Measurements from ENCODE around the gene ITPR3.

The ITPR3 gene

GRCh38 chr6:33616113-33616512, 5.0 kb upstream of the ITPR3 start:
- Histone ChIP-seq H3K4me3 (ENCODE audit: low read depth, low read length) (no peak overlapping the region), H3K27me3 (peaks cover 16% of the 10 kb centered on the region), H3K4me1 (no peaks in the 10 kb centered on the region), H3K9me3 (no peaks in the 10 kb centered on the region), H3K36me3 (no peaks in the 10 kb centered on the region)
- DNase-seq = no peak
- TF ChIP-seq, protein P1, sequence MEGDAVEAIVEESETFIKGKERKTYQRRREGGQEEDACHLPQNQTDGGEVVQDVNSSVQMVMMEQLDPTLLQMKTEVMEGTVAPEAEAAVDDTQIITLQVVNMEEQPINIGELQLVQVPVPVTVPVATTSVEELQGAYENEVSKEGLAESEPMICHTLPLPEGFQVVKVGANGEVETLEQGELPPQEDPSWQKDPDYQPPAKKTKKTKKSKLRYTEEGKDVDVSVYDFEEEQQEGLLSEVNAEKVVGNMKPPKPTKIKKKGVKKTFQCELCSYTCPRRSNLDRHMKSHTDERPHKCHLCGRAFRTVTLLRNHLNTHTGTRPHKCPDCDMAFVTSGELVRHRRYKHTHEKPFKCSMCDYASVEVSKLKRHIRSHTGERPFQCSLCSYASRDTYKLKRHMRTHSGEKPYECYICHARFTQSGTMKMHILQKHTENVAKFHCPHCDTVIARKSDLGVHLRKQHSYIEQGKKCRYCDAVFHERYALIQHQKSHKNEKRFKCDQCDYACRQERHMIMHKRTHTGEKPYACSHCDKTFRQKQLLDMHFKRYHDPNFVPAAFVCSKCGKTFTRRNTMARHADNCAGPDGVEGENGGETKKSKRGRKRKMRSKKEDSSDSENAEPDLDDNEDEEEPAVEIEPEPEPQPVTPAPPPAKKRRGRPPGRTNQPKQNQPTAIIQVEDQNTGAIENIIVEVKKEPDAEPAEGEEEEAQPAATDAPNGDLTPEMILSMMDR (IDR thresholded peaks at IDR 0.05; ENCODE audit: low read depth, low read length) = no peak

DNA sequence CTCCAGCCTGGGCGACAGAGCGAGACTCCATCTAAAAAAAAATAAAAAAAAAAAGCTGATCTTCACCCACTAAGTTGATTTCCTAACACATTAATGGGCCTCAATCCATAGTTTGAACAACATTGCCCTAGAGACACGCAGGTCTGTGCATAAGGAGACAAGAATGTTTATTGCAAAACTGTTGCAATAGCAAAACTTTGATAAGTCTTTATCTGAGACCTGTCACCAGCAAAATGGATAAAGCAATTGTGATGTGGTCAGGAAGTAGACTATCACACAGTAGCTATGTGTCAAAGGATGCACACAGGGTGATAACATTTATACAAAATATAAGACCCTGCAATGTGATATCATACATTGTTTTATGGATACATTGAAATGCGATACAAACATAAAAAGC, 4.2 kb upstream of the ITPR3 start:
- H3K36me3 ChIP-seq = no peaks in the 10 kb centered on the region
- no peaks in the 10 kb centered on the region for H3K4me1 ChIP-seq
- TF ChIP-seq, protein P1 (IDR thresholded peaks at IDR 0.05; ENCODE audit: low read depth, low read length) = no peak
- peaks cover 24% of the 10 kb centered on the region for H3K27me3 ChIP-seq
- no peak for DNase-seq
- no peaks in the 10 kb centered on the region for H3K9me3 ChIP-seq
- no peak overlapping the region for H3K4me3 ChIP-seq (ENCODE audit: low read depth, low read length)

DNA sequence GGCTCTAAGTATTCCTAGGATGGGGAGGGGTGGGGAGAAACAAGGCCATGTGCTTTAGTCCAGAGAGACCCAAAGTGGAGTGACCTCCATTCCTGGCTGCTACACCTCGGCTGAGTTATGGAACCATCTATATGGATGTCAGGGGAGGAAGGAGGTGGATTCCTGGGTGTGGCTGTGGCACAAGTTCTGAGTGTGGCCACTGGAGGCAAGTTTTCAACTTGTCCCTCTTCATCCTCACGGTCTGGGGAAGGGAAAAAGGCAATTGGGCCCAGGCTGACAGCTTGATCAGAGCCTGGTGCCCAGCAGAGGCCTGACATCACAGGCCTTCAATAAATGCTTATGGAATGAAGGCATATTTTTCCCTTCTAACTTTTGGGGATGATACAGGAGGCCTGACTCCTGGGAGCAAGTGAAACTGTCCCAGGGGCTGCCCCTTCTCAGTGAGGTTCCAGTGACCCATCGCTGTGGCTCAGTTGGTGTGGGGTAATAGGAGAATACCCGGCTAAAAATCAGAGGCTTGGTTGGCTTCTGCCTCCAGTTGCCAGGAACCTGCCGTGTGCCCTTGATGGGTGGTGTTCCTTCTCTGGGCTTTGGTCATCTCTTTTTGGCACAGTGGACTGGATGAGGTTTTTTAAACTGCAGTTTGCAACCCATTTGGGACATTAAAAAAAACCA, 1.8 kb upstream of the ITPR3 start:
- TF ChIP-seq, protein P1 (IDR thresholded peaks at IDR 0.05; ENCODE audit: low read depth, low read length) = no peak
- H3K4me3 ChIP-seq (ENCODE audit: low read depth, low read length) = no peak overlapping the region
- no peaks in the 10 kb centered on the region for H3K4me1 ChIP-seq
- peaks cover 30% of the 10 kb centered on the region for H3K27me3 ChIP-seq
- H3K9me3 ChIP-seq = no peaks in the 10 kb centered on the region
- no peak for DNase-seq
- no peaks in the 10 kb centered on the region for H3K36me3 ChIP-seq

DNA sequence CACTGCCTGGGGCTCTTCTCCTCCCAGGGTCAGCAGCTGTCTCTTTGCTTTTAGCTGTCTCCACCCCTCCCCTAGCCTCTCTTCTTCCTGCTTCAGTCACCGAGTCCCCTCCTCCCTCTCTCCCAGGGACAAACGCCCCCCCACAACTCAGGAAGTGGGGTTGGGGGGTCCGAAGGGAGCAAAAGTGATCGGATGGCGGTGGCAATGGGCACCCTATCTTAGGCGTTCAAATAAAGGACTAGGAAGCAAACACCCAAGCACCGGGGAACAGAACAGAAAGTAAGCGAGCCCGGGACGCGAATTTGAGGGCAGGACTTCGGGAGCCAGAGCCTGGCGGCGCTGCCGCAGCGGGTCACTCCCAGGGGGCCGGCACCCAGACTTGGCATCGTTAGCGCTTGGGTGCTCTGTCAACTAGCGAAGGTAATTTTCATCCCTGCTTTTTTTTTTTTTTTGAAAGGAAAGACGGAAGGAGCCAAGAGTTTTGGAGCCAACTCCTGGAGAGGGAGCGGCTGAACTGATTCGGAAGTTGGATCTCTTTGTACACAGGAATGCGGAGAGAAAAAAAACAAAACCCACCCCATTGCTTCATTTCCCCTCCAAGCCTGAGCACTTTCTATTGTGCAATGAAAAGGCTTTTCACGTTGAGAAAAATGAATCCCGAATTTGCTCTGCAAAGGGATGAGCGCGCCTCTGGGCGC, 815 bp upstream of the ITPR3 start:
- Histone ChIP-seq H3K36me3 (no peaks in the 10 kb centered on the region), H3K27me3 (peaks cover 30% of the 10 kb centered on the region), H3K4me3 (ENCODE audit: low read depth, low read length) (peak overlapping the region; percentile 56), H3K9me3 (no peaks in the 10 kb centered on the region), H3K4me1 (no peaks in the 10 kb centered on the region)
- DNase-seq = no peak
- TF ChIP-seq, protein P1 (IDR thresholded peaks at IDR 0.05; ENCODE audit: low read depth, low read length) = no peak

GRCh38 chr6:33621711-33622388, 728 bp downstream of the ITPR3 start:
- TF ChIP-seq, protein P1 (IDR thresholded peaks at IDR 0.05; ENCODE audit: low read depth, low read length) = no peak
- no peaks in the 10 kb centered on the region for H3K36me3 ChIP-seq
- no peaks in the 10 kb centered on the region for H3K9me3 ChIP-seq
- no peak overlapping the region for H3K4me3 ChIP-seq (ENCODE audit: low read depth, low read length)
- DNase-seq = no peak
- H3K4me1 ChIP-seq = no peaks in the 10 kb centered on the region
- peaks cover 30% of the 10 kb centered on the region for H3K27me3 ChIP-seq

Measured in BE2C (cell line).